HG02840 (cell line): Measurements from ENCODE around the gene AKT1.

Experiments
- ATAC-seq: cut with Tn5 transposase; IDR thresholded peaks from one replicate; pipeline ENCODE4 v1.9.1; 2021; ENCODE audit warnings: mild to moderate bottlenecking, moderate library complexity, moderate number of reproducible peaks; ENCODE audit not compliant: unreplicated experiment, low FRiP score

The AKT1 gene

GRCh38 chr14:104726600-104727451 lies 68.7 kb downstream of the AKT1 start:
- no peak for ATAC-seq

- ATAC-seq, result no peak
Observed at GRCh38 chr14:104725772-104726548, 69.6 kb downstream of the AKT1 start.

- no peak for ATAC-seq
Observed at GRCh38 chr14:104724981-104725771, 70.4 kb downstream of the AKT1 start.

- ATAC-seq, result no peak
Observed at GRCh38 chr14:104724407-104724980, 71.1 kb downstream of the AKT1 start.

GRCh38 chr14:104723651-104724406 lies 71.7 kb downstream of the AKT1 start, which contains the start of gene ADSS1:
Gene ADSS1 (plus strand): TSS chr14:104724229. CDS start chr14:104724271, 42 bp downstream.
- ATAC-seq, result no peak

GRCh38 chr14:104722938-104723650 lies 72.5 kb downstream of the AKT1 start:
- no peak for ATAC-seq

- no peak for ATAC-seq
Observed at GRCh38 chr14:104721505-104722431, 73.8 kb downstream of the AKT1 start.
